Measurements from ENCODE around the gene CALHM3.

DNA sequence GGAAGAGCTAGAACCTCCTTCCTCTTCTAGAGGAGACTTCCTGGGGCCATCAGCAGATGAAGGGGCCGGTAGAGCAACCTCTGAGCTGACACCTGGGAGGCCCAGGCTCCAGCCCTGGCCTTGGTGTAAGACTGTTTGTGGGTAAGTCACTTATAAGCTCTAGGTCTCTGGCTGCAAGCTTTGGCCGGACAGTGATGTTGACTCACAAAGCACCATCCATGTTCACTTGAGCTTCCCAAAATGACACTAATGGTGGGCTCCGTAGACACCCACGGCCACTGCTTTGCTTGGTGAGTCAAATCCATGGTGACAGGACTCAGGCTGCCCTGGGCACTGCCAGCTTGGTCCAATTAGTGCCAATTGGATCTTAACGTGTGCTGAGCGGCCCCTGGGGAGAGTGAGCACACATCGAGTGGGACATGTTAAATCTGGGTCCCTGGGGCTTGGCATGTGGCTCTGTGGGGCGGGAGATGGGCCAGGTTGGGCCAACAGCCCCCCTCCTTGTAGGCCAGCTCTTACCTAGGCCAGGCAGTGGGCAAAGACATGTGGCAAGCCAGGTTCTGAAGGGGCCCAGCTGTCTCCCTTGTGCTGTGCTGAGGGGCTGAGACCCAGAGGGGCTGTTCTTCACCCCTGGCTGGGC, 31.1 kb upstream of the CALHM3 start:
- TF ChIP-seq POLR2AphosphoS5 (IDR thresholded peaks at IDR 0.05), result no peak
- TF ChIP-seq, protein P1, sequence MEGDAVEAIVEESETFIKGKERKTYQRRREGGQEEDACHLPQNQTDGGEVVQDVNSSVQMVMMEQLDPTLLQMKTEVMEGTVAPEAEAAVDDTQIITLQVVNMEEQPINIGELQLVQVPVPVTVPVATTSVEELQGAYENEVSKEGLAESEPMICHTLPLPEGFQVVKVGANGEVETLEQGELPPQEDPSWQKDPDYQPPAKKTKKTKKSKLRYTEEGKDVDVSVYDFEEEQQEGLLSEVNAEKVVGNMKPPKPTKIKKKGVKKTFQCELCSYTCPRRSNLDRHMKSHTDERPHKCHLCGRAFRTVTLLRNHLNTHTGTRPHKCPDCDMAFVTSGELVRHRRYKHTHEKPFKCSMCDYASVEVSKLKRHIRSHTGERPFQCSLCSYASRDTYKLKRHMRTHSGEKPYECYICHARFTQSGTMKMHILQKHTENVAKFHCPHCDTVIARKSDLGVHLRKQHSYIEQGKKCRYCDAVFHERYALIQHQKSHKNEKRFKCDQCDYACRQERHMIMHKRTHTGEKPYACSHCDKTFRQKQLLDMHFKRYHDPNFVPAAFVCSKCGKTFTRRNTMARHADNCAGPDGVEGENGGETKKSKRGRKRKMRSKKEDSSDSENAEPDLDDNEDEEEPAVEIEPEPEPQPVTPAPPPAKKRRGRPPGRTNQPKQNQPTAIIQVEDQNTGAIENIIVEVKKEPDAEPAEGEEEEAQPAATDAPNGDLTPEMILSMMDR (IDR thresholded peaks at IDR 0.05), result no peak
